Measurements from ENCODE around the gene MYO18A. TPM values are rescaled to one million over a fixed set of nuclear protein-coding genes. Genes with fewer than 3 reads are reported as not detected.

MYO18A gene
- total RNA-seq, 2 experiments from 2014 or later, result 46.3 to 47.1 TPM

- Mint-ChIP-seq H3K4me3 (no peak overlapping the region), H3K9me3 (peaks cover 13% of the 10 kb centered on the region), H3K4me1 (ENCODE audit: low read depth) (no peaks in the 10 kb centered on the region), H3K27me3 (peaks cover 34% of the 10 kb centered on the region), H3K27ac (no peak overlapping the region), H3K36me3 (no peaks in the 10 kb centered on the region)
- CTCF ChIA-PET, result interaction anchor here (1.5 to 1.6 kb wide), 2 partner anchors 66 to 85 kb away, joined by 4 to 6 read pairs; no protein-coding TSS in a partner anchor
- no peak for DNase-seq
- intact Hi-C loops (cut with micrococcal nuclease), result no loop called here
- POLR2A ChIA-PET, result no interaction called here
These were observed 148.0 kb downstream of the MYO18A start for GRCh38 chr17:29032013-29032856.

DNA sequence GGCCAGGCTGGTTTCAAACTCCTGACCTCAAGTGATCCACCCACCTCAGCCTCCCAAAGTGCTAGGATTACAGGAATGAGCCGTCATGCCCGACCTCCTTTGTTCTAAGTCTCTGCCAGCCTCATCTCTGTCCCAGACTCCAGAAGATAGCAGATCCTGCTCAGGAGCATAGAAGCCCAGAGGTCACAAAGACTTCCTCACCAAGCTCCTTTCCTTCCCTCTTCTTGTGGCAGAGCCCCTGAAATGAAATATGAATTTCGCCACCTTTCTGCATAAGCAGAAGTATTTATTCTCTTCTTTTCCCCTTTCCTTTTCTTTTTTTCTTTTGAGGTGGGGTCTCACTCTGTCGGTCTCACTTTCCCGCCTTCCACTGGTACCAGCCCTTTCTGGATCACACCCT lies 148.7 kb downstream of the MYO18A start:
- ChIA-PET POLR2A (no interaction called here), CTCF (interaction anchor here (1.5 kb wide), 1 partner anchor 66 kb away, joined by 4 read pairs; no protein-coding TSS in a partner anchor)
- intact Hi-C loops (cut with micrococcal nuclease), result no loop called here
- H3K36me3 Mint-ChIP-seq, result no peaks in the 10 kb centered on the region
- no peaks in the 10 kb centered on the region for H3K4me1 Mint-ChIP-seq (ENCODE audit: low read depth)
- H3K27ac Mint-ChIP-seq, result no peak overlapping the region
- peaks cover 38% of the 10 kb centered on the region for H3K27me3 Mint-ChIP-seq
- DNase-seq, result no peak
- H3K4me3 Mint-ChIP-seq, result no peak overlapping the region
- H3K9me3 Mint-ChIP-seq, result peaks cover 13% of the 10 kb centered on the region

- no peak overlapping the region for H3K4me3 Mint-ChIP-seq
- H3K9me3 Mint-ChIP-seq, result no peaks in the 10 kb centered on the region
- ChIA-PET CTCF (interaction anchor here (1.1 kb wide), 1 partner anchor 100 kb away, joined by 4 read pairs; no protein-coding TSS in a partner anchor), POLR2A (no interaction called here)
- no peak for DNase-seq
- H3K4me1 Mint-ChIP-seq (ENCODE audit: low read depth), result peaks cover 3% of the 10 kb centered on the region
- H3K36me3 Mint-ChIP-seq, result no peaks in the 10 kb centered on the region
- intact Hi-C loops (cut with micrococcal nuclease), result no loop called here
- no peak overlapping the region for H3K27ac Mint-ChIP-seq
- H3K27me3 Mint-ChIP-seq, result peaks cover 33% of the 10 kb centered on the region
These were observed 155.8 kb downstream of the MYO18A start for GRCh38 chr17:29024316-29024952.

- Mint-ChIP-seq H3K27me3 (peaks cover 38% of the 10 kb centered on the region), H3K36me3 (no peaks in the 10 kb centered on the region), H3K4me3 (no peak overlapping the region), H3K27ac (no peak overlapping the region), H3K9me3 (no peaks in the 10 kb centered on the region), H3K4me1 (ENCODE audit: low read depth) (peaks cover 4% of the 10 kb centered on the region)
- POLR2A ChIA-PET, result no interaction called here
- no peak for DNase-seq
- CTCF ChIA-PET, result interaction anchor here (1.0 kb wide), 1 partner anchor 56 kb away, joined by 3 read pairs; no protein-coding TSS in a partner anchor
- intact Hi-C loops (cut with micrococcal nuclease), result no loop called here
These were observed 158.1 kb downstream of the MYO18A start for GRCh38 chr17:29022074-29022473.

- Mint-ChIP-seq H3K4me3 (no peak overlapping the region), H3K9me3 (no peaks in the 10 kb centered on the region), H3K36me3 (no peaks in the 10 kb centered on the region), H3K4me1 (ENCODE audit: low read depth) (peaks cover 4% of the 10 kb centered on the region), H3K27ac (no peak overlapping the region), H3K27me3 (peaks cover 34% of the 10 kb centered on the region)
- DNase-seq, result no peak
- CTCF ChIA-PET, result no interaction called here
- POLR2A ChIA-PET, result no interaction called here
- intact Hi-C loops (cut with micrococcal nuclease), result no loop called here
These were observed 159.0 kb downstream of the MYO18A start for GRCh38 chr17:29021226-29021625.

Other genes with a start within 250 kb of the MYO18A start
- 10 to 100 TPM; 44.0 to 44.8 TPM for gene PHF12, start 228.9 kb downstream of the MYO18A start, total RNA-seq
- not detected for gene SEZ6, start 174.4 kb downstream of the MYO18A start, total RNA-seq
- gene PIPOX, start 137.3 kb downstream of the MYO18A start, total RNA-seq, result 1 to 10 TPM; 1.5 to 2.4 TPM
- gene CRYBA1, start 66.5 kb upstream of the MYO18A start, total RNA-seq, result not detected
- gene NUFIP2, start 113.8 kb upstream of the MYO18A start, total RNA-seq, result 10 to 100 TPM; 45.6 to 56.9 TPM
- gene TAOK1, start 210.0 kb upstream of the MYO18A start, total RNA-seq, result 10 to 100 TPM; 29.8 to 34.3 TPM